Inferior parietal cortex (tissue), 1 donor: ENCODE data around the gene TIMM13.

ENCODE experiments used
- DNase-seq: peaks from one replicate; pipeline ENCODE4 v3.0.0-alpha.2; 2016; ENCODE audit errors: extremely low spot score

TIMM13 gene

DNA sequence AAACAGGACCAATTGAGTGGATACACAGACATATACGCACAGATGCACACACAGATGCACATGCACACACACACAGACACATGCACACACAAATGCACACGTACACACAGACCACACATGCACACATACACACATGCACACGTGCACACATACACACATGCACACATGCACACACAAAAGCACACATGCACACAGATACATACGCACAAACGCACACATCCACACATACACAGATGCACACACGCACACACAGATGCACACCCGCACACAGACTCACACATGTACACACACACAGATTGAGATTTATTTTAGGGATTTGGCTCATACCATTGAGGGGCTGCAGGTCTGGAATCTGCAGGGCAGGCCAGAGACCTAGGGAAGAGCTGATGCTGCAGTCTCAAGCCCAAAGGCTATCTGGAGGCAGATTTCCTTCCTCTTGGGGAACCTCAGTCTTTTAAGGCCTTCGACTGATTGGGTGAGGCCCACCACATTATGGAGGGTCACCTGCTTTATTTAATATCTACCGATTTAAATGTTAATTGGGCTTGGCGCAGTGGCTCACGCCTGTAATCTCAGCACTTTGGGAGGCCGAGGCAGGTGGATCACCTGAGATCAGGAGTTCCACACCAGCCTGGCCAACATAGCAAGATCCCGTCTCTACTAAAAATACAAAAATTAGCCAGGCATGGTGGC lies 44.7 kb downstream of the TIMM13 start:
- no peak for DNase-seq

DNA sequence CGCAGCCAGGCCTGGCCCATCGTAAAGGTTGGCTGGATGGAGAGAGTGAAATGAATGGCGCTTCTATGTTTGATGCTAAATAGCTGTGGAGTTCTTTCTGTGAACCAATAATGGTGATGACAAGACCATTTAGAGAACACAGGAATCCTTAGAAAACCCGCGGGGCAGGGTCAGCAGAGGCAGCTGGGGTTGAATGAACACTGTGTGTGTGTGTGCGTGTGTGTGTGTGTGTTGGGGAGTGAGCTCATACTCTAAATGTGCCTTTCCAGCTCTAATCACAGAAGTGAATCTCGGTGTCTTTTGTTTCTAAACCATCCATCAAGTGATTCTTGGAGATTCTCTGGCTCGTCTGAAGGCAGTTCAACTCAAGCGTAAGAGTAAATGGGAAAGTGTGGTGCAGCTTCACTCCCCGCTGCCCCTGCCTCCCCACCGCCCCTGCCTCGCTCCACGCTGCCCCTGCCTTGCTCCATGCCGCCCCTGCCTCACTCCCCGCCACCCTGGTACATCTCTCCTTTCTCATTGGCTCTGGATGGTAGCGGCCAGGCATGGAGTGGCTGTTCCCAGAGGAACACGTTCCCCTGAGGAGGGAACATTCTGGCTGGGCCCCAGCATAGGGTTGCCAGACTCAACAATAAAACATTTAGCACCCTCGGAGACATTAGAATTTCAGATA lies 46.1 kb downstream of the TIMM13 start:
- peak; percentile 85 for DNase-seq

DNA sequence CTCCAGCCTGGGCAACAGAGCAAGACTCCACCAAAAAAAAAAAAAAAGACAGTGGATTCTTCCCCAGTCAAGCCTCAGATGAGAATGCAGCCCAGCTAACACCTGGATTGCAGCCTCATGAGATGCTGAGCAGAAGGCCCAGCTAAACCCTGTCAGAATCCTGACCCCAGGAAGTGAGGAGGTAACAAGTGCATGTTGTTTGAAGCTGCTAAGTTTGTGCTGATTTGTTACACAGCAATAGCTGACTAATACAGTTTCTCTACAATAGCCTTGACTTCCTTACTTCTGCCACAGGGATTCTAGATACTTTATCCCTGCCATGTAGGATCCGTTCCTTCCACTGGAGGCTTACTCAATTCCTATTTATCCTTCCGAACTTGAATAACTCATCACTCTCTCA lies 46.8 kb downstream of the TIMM13 start:
- DNase-seq = no peak

DNA sequence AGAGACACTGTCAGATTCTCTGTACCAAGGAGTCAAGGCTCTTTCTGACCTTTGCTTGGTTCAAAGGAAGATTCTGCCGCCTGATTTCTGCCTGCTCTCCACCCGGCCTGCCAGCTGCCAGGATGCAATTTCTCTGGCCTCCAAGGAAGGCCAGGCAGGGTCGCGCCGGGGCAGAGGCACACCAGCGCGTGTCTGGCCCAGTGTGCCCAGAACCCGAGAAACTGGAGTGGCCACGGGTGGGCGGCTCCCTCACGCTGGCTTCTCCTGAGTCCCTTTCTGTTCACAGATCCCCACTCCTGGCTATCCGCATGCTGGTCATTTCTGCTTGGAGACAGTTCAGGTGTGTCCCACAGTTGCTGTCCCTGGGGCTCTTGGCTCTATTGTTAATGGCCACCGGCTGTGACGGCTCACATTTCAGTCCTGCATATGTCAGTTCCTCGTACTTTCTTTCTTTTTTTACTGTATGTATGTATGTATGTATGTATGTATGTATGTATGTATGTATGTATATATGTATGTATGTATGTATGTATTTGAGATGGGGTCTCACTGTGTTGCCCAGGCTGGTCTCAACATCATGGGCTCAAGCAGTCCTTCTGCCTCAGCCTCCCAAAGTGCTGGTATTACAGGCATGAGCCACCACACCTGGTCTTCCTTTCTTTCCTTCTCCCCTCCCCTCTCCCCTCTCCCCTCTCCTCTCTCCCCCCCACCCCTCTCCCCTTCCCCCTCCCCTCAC lies 50.4 kb downstream of the TIMM13 start:
- no peak for DNase-seq
